Measurements from ENCODE around the gene NFATC1.

Gene NFATC1

DNA sequence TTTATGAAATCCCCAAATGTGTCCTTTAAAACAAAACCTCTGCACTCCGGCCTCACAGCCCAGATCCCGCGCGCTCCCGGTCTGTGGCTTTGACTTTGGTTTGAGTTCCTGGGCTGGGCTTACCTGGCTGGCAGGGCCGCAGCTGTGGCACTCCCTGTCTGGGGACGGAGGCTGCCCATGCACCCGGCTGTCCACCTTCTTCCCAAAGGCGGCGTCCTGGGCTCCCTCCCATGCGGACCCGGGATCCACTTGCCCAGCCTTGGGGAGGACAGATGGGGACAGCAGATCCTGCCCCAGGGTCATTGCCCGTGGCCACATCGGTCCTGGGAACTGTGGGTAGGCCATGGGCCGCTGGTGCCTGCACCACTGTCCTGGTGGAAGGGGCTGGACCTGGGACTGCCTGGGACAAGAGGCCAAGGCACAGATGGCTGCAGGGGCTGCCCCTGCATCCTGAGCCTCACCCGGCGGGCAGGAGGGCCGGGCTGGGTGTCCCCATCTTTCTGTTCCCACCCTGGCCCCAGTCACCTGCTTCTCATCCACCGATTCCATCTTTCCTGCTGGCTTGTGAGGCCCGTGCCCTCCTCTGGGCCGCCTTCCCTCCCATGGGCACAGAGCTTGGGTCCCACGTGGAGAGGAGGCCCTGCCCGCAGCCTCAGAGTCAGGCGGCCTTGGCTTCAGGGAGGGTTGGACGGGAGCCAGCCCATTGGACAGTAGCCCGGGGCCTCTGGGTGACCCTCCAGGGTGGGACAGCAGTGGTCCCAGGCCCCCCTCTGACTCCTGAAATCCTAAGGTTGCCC, 27.7 kb downstream of the NFATC1 start:
- no peak for DNase-seq (ENCODE audit: low read depth in 3 of 3)

DNA sequence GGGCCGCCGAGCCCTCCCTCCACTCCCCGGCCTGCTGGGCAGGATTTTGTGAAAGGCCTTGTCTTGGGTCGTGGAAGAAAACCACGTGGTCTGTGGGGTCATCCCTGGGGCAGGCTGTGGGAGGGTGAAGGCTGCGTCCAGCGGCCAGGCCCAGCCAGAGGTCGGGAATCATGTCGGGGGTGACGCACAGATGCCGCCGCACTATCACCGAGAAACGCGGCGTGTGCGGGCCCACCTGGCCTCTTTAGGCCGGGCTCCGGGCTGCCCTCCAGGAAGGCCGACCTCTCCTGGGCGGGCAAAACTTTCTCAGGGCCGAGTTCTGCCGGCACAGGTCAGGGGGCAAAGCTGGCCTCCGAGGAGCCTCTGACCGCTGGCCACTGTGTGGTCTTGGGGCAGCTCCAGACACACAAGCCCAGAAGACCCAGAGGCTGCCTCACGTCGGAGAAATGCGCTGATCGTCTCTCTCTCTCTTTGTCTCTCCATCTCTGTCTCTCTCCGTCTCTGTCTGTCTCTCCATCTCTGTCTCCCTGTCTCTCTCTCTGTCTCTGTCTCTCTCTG, 28.4 kb downstream of the NFATC1 start:
- DNase-seq (ENCODE audit: low read depth in 3 of 3) = no peak

DNA sequence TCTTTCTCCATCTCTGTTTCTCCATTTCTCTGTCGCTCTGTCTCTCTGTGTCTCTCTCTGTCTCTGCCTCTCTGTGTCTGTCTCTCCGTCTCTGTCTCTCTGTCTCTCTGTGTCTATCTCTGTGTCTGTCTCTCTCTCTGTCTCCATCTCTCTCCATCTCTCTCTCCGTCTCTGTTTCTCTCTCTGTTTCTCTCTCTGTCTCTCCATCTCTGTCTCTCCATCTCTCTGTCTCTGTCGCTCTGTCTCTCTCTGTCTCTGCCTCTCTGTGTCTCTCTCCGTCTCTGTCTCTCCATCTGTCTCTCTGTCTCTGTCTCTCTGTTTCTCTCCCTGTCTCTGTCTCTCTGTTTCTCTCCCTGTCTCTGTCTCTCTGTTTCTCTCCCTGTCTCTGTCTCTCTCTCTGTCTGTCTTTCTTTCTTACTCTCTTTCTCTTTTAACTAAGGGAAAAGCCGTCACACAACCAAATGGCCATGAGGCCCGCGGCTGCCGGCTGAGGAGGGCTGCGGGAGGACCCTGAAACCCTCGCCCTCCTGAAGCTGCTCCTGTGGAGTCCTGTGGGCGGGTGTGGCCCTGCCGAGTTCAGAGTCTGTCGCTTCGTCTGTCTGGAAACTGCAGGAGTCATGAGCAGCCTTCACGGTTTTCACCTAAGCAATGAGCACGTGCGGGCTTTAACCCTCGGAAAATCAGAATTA, 29.3 kb downstream of the NFATC1 start:
- no peak for DNase-seq (ENCODE audit: low read depth in 3 of 3)

DNA sequence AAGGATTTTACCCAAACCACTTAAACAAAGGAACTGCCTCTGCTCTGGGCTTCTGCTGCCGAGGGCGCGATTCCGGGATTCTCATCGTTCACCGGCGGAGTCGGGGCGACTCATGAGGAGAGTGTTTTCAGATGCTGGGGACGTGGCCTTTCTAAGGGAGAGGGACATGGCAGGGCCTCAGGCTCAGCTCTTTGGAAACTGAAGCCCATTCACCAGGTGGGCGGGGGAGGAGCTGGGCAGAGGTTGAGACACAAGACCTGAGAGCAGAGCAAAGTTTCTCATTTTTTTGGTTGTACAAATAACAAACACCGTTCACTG, 29.8 kb downstream of the NFATC1 start:
- DNase-seq (ENCODE audit: low read depth in 3 of 3) = no peak

DNA sequence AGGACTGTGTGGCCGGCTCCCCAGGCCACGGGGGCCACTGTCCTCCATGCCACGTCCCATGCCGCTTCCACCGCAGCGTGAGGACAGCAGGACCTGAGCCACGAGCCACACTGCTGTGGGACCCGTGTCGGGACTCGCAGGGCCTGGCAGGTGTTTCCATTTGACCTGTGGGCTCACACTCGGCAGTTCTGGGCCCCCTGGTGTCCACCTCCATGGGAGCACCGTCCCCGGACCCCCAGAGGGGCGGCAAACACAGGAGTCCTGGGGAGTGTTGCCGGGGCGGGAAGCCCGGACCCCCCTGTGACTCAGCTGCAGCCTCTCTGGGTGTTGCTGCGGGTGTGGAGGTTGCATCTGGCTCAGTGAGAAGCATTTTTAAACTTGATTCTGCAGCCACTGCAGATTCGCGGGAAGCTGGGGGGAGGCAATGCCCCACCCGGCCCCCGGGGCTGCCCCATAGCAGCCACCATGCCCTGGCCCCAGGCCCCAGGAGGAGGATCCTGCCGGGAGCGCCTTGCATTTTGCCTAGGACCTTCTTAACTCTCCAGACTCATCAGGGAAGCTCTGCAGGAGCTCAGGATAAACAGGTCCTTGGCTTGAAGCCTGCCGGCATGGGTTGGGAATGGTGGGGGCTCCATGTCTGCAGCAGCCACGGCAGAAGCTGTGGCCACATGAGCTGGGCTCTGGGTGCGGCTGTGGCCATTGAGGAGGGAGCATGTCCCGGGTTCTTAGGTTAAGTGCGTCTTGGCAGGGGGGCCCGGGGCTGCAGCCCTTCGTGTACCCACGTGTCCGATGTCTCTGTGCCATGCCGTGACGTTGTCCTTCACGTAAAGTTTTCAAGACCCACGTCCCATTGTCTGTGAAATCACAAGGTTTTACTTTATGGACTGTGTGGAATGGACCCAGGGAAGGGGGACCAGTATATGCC, 30.9 kb downstream of the NFATC1 start:
- DNase-seq (ENCODE audit: low read depth in 3 of 3) = no peak

DNA sequence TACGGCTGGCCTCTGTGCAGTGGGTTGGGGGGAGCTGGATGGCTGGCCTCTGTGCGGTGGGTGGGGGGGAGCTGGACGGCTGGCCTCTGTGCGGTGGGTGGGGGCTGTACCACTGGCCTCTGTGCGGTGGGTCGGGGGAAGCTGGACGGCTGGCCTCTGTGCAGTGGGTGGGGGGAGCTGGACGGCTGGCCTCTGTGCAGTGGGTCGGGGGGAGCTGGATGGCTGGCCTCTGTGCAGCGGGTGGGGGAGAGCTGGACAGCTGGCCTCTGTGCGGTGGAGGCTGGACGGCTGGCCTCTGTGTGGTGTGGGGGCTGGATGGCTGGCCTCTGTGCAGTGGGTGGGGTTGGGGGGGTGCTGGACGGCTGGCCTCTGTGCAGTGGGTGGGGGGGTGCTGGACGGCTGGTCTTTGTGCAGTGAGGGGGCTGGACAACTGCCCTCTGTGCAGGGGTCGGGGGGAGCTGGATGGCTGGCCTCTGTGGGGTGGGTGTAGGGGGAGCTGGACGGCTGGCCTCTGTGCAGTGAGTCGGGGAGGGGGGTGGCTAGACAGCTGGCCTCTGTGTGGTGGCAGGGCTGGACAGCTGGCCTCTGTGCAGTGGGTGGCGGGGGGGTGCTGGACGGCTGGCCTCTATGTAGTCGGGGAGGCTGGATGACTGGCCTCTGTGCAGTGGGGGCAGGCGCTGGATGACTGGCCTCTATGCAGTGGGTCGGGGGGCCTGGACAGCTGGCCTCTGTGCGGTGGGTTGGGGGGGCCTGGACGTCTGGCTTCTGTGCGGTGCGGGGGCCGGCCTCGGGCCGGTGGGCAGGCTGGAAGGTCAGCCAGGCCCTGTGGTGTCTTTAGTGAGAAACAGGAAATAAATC, 31.9 kb downstream of the NFATC1 start:
- DNase-seq (ENCODE audit: low read depth in 3 of 3) = no peak

DNA sequence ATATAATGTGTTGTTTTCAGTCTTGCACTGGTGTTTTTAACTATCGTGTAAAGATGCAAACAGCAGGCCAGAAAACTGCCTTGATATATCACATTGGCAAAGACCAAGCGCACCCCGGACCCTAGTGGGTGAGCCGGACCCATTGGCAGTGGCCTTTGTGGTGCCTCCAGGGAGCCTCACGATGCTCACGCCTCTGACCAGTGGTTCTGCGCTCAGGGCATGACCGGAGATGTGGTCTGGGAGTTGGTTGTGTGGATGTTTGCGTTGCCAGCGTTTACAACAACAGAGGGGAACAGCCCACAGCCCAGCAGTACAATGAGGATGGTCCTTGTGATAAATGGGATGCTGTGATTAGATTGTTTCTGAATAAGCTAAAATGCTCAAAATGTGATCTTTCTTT, 32.6 kb downstream of the NFATC1 start:
- DNase-seq (ENCODE audit: low read depth in 3 of 3) = no peak

DNA sequence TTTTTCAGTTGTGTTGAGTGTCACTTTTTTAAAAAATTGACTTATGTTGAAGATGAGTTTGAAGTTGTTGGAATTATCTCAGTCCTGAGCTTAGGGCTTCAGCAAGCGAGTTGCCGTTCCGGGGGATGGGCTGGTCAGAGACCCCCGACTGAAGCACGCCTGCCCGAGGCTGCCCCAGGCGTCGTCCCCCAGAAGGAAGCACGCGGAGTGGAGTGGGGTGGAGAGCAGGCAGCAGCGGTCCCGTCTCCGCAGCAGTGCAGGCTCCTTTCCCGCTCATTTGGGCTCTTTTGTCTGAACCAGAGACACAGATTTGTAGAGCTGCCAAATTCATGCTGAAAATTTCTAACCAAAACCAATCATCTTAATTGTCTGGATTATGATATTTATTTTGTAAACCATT, 33.7 kb downstream of the NFATC1 start:
- no peak for DNase-seq (ENCODE audit: low read depth in 3 of 3)

DNA sequence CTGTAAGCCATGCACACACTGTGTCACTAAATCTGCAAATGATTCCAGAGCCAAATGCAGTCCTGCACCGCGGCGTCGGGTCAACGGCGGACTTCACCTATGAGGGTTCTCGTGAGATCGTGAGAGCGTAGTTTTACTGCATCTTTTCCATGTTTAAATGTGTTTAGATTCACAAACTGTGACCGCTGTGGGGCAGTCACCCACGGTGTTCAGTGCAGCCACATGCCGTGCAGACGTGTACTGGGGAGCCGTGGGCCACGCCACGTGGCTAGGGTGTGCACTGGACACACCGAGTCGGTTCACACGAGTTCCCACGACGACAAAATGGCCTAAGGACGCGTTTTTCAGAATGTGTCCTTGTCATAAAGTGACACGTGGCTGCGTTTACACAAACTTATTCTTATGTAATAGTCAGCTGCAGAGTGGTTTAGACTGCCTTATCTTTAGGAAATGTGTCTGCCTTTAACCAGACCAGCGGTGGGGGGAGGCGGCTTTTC, 34.1 kb downstream of the NFATC1 start:
- no peak for DNase-seq (ENCODE audit: low read depth in 3 of 3)

DNA sequence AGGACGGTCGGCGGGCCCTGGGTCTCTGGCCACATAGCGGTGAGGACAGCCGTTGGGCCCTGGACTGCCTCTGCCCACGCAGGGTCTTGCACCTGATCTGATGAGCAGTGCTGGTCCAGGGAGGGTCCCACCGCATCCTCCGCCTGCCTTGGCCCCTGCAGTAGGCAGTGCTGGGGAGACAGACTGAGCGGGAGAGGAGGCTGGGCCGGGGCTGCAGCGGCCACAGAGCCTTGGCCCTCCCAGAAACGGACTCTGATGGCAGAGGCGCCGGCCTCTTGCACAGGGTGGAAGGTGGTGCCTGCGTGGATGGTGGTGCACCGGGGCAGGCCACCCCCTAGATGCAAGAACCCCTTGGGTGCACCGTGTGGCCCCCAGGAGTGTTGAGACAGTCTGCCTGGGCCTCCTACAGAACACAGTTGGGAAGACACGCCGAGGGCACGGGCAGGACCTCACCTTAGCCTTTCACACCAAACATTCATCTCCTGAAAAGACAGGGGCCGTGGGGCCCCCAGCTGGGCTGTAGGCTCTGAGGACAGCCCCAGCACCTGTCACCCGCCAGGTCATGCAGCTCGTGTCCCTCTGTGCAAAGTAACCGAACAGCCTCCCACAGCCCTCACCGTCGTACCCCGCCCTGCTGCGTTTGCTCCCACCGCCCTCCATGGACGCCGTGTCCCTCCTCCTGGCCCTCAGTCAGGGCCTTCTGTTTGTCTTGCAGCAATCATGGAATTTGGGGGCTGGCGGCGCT, 36.8 kb downstream of the NFATC1 start:
- no peak for DNase-seq (ENCODE audit: low read depth in 3 of 3)

DNA sequence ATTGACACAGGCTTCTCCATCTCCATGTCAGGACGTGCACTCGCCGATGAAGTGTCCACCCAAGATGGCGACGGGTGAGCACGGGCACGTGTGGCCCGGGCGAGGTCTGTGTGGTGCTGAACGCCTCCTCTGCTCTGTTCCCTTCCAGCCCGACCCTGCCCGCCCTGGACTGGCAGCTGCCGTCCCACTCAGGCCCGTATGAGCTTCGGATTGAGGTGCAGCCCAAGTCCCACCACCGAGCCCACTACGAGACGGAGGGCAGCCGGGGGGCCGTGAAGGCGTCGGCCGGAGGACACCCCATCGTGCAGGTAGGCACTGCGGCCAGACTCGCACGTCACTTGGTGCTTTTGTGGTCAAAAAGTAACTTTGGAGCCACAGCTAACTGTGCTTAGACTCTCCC, 37.7 kb downstream of the NFATC1 start:
- no peak for DNase-seq (ENCODE audit: low read depth in 3 of 3)

DNA sequence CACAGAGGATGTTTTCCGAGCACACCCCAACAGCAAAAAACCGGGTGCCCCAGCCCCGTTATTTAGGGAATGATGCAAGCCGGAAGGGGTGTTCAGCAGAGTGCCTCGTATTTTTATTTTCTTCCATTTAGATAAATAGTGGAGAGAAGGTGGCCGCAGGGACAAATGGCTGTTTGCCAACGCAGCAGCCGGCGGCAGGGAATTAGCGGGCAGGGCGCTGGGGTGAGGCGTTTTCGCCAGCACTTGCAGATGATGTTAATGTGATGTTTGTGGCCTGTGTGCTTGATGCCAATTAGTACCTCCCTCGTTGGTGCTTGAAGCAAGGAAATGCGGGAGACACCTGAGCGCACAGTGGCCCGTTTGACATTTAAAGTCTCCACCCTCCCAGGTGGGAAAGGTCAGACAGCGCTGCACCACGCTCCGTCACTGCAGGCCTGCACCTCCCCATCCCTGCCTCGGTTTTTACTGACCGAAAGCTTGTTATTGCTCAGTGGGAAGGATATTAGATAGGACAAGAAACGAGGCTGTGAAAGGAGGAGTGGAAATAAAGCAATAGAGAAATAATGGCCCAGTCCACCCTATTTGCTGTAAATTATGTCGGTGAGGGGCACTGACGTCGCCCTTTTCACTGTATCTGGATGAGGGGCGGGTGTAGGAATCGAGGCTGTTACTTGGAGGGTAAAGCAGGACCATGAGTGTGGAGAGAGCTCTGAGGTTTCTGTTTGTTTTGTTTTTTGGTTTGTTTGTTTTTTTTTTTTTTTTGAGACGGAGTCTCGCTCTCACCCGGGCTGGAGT, 39.1 kb downstream of the NFATC1 start:
- no peak for DNase-seq (ENCODE audit: low read depth in 3 of 3)

DNA sequence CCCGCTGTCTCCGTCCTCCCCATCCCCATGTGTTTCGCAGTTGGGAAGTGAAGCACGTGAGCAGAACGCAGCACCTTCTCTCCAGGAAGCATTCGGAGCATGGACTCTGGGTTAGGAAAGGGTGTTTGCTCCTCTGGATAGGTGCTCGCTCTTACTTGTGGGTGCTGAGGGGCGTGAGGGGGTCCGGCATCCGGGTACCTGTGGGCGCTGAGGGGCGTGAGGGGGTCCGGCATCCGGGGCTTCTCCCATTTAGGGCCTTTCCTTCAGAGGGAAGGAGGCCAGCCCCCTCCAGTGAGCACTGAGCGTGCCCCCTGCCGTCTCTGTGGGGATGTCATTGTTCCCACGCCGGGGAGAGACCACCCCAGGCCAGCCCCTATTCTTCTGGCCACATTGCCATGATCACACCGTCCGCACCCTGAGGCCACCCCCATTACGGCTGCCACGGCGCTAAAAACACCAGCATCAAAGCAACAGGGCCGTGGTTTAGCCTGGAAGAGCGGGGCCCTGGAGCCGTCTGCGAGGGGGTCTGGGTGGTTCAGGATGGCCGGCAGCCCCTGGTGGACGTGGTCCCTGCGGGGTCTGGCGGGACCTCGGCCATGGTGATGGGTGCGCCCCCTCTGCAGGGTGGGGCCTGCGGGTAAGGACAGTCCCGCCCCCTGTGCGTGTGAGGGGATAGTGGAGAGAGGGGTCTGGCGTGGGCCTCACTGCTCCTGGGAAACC, 41.0 kb downstream of the NFATC1 start:
- no peak for DNase-seq (ENCODE audit: low read depth in 3 of 3)

DNA sequence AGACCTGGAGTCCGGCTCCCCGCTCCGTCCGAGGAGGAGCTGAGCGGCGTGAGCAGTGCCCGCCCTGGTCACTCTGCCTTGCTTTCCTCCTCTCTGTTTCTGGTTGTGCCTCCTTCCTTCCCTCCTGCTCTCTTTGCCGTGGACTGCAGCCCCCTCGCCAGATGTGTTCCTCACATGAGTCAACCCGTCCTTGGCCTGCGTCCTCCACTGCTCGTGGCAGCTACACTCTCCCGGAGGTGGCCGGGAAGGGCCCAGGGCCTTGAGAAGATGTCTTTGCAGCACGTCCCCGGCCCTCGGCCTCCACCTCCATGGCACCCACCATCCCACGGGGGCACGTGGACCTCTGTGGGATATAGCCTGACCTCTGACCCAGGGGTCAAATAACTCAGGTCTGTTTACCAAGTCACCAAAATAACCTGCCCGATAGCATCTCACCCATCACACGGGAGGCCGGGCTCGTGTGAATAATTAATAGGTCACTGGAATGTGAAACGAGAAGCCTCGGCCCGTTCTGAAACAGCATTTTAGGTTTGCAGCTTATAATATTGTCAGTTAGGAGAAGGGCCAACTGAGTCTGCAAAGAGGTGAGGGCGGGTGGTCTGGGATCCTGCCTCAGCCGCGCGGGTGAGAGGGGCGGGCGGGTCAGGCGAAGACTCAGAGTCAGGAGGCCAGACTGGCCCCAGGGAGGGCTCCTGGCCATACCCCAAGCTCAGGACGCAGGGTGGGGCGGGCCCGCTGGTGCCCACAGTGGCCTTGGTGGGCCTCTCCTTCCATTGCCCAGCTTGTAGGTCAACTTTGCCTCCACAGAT, 42.6 kb downstream of the NFATC1 start:
- DNase-seq (ENCODE audit: low read depth in 3 of 3) = no peak

DNA sequence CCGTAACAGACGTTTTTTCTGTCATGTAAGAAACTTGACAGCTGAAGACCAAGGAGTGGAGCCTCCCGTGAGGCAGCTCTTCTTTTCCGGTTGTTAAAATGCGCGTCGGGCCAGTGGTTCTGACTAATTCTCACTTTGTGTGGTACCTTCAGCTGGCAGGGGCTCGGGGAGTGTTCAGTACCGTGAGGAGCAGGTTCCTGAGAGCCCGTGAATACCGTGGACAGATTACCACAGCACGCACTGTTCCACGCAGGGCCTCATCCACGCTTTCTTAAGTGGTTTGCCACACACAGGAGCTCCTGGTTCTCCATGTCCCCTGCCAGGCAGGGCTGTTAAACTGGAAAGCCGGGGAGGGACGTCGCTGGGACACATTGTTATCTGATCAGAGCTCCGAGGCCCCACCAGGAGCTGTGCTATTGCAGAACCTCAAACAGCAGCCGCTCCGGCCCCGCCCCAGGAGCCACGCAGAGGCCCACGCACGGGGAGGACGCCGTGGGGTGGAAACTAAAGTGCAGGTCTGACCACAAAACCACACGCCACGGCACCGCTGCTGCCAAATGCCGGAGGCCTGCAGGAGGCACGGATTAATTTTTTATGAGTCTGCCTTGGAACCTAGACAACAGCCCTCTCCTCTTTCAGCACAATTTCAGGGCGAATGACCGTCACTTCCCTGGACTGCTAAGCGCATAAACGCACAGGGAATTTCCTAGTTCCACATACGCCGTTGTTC, 43.3 kb downstream of the NFATC1 start:
- DNase-seq (ENCODE audit: low read depth in 3 of 3) = no peak

DNA sequence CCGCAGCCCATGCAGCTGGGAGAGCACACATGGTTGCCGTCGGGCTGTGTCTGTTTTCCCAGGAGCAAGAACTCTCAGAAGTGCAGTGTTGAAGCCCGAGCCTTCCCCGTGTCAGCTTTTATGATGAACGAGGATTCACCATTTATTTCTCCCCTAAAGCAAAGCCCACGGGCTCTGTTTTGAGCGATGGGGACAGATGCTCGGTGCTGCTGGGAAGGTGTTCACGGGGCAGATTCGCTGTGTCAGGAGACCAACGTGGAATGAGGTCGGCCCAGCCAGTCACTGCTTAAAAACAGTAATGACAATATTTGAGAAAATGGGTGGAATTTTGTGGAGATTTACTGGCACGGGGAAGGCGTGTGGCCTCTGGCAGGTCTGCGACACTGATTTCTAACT, 43.9 kb downstream of the NFATC1 start:
- DNase-seq (ENCODE audit: low read depth in 3 of 3) = no peak

Data from stimulated activated CD4-positive, alpha-beta T cell treated with anti-CD3 and anti-CD28 coated beads, TNF-alpha, amount 100 ng/mL, for 48 hours (primary cell).